GM18907 (cell line): ENCODE measurements around the gene SPTB.

Experiments
- ATAC-seq: cut with Tn5 transposase; IDR thresholded peaks from one replicate; pipeline ENCODE4 v1.9.1; 2021; ENCODE audit warnings: mild to moderate bottlenecking, moderate library complexity; ENCODE audit not compliant: unreplicated experiment

The SPTB gene

DNA sequence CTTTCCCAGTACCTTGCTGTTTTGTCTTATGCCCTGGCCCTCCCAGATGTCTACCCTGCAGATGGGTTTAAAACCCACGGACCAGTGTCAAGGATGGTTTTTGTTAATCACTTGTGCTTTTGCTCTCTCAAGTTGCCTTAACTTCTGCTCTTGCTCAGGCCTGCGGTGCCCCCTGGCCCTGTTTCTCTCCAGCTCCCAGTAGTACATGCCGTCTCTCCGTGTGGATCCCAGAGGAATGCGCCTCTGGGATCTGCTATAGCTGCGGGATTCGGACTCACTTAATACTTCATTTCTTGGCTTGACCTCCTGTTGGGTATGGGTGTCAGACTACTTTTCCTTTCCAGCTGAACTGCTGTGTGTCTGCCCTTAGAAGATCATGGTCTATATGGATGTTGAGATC, 160.9 kb downstream of the SPTB start:
- no peak for ATAC-seq

DNA sequence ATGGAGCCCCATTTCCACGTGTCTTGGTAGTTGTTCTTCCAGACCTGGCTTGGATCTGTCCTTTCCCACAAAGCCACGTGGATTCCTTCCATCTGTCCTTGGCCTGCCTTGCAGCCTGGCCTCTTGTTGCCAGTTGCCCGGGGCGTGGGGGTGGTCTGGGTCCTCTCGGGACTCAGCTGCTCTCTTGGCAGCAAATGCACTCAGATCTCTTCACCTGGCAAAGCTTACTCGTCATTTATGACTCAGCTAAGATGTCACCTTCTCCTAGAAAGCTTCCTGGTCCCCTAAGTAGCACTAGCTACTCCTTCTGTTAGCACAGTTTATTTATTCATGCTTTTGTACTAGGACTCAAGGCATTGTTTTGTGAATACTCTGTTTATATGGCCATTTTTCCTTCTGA, 161.8 kb downstream of the SPTB start:
- ATAC-seq, result no peak

DNA sequence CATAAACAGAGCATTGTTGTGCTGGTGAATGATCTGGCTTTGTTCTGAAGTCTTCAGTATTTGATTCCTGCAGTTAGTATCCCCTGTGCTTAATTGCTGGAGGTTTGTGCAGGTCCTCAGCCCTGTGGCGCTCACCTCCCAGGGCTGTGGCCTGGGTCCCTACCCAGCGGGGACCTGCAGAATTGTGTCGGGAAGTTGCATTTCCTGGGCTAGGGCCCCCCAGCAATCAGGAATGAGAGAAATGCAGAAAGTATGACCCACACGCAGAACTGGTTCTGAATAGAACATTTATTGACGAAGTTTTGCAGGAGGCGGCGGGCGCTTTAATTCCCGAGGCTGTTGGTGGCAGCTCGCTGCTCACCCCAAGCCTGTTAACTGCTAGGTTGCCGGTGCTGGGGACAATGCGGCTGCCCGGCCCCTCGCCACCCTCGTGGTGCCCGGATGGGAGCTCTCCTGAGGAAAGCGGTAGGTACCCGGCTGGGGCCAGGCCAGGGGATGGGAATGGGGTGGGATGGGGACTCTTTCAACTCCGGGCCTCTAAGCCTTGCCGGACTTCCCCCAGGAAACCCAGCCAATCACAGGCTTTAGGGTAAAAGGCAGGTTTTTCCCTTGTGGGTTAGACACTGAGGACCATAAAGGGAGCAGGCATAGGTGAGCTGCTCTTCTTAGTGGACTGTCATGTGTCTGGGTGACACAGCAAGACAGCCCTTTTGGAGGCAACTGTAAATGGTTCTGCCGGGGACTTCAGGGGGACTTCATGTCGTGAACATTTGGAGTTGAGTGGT, 163.9 kb downstream of the SPTB start:
- ATAC-seq, result no peak

DNA sequence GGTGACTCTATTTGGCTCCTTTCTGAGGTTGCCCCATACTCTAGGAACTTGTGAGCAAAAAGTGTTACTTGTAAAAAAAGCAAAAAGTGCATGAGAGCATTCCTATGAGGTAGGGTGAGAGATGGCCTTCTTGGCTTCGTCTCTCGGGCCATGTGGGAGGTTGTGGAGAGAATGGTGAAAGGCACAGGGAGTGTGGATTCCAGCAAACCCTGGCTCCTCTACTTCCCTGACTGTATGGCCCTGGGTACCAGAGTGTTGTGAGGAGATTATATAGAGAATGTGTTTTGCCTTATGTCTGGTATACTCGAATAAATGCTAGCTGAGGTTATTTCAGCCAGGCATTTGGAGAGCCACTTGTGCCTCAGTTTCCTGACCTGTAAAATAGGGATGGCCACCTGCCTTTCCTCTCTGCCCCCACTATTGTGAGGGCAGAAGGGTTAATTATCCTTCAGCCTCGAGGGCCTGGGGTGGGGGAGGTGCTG, 164.5 kb downstream of the SPTB start:
- ATAC-seq, result no peak

GRCh38 chr14:64714432-64715025, 165.2 kb downstream of the SPTB start:
- no peak for ATAC-seq

- ATAC-seq, result no peak
Measured at GRCh38 chr14:64713677-64714076, 166.0 kb downstream of the SPTB start.

- ATAC-seq, result no peak
Measured at GRCh38 chr14:64711039-64711438, 168.7 kb downstream of the SPTB start.

DNA sequence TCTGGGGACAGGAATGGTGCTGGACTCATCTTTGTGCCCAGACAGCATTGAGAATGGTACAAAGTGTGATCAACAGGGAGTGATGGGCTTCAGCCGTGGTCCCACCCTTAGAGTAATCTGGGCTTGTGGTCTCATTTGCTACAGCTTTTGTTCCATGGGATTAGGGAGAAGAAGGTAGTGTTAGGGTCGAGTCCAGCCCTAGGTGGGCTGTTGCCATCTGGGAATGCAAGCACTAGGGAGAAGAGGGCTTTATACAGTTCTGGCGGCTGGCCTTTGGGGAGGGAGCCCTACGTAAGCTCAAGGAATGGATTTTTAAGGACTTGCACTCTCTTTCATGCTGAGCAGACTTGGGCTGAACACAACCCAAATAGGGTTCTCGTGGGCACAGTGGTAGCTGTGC, 170.6 kb downstream of the SPTB start:
- no peak for ATAC-seq

DNA sequence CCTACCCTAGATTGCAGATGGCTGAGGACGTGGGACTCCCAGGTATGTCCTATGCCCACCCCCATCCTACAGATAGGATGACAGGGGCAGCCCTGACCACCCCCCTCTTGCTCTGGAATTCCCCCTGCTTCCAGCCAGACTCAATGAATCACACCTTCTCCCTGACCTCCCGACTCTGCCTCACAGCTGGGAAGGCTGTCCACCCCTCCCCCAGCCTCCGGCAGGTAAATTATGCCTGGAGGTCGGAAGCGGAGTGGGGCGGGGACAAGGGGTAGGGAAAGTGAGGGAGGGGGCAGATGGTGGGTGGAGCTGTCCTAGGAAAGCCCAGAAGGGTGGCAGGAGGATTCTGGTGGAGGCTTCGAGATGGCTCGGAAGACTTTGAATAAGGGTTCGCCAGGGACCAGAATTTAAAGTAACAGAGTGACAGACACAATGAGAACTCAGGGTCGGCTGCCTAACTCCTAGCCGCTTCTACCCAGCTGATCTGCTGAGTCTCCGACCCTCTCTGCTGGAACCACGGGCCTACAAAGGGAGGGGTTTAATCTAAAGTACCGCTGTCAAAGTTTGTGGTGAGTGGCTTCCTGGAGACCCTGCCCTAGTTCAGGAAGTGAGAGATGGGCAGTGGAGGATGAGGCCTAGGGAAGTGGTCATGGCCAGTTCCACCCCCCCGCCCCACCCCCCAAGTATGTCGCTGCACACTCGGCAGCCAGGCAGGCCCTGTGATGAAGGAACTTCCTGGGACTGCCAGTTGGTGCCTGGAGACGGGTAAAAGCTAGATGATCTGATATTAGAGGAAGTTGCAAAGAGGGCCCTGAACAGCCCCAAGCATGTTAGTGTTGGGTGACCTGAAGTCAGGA, 171.3 kb downstream of the SPTB start:
- no peak for ATAC-seq

- no peak for ATAC-seq
Measured at GRCh38 chr14:64707661-64708060, 172.0 kb downstream of the SPTB start.

DNA sequence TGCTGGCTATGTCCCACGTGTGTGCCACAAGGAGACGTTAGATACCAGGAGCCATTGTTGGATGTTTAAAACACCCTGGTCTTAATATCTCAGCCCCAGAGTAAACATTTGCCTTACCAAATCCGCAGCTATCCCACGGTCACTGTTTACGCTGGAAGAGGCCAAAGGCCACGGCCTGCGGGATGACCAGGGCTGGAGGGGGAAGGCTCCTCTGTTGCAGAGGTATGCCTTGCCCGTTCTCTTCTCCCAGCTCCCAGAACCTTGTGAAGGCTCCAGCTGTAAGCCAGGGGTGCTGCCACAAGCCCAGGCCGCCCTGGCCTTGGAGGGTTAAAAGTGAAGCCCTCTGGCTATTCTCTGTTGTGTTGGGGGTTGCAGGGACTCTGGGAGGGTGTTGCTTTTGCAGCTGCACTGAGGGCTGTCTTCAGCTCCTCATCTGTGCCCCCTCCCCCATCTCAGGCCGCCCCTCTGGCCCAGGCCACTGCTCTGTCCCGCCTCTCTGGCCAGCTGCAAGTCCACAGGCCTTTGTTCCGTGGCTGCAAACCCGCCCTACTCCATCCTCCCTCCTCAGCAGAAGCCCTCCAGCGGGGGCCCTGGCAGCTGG, 173.0 kb downstream of the SPTB start:
- ATAC-seq, result no peak

- no peak for ATAC-seq
Measured at GRCh38 chr14:64706119-64706592, 173.6 kb downstream of the SPTB start.

DNA sequence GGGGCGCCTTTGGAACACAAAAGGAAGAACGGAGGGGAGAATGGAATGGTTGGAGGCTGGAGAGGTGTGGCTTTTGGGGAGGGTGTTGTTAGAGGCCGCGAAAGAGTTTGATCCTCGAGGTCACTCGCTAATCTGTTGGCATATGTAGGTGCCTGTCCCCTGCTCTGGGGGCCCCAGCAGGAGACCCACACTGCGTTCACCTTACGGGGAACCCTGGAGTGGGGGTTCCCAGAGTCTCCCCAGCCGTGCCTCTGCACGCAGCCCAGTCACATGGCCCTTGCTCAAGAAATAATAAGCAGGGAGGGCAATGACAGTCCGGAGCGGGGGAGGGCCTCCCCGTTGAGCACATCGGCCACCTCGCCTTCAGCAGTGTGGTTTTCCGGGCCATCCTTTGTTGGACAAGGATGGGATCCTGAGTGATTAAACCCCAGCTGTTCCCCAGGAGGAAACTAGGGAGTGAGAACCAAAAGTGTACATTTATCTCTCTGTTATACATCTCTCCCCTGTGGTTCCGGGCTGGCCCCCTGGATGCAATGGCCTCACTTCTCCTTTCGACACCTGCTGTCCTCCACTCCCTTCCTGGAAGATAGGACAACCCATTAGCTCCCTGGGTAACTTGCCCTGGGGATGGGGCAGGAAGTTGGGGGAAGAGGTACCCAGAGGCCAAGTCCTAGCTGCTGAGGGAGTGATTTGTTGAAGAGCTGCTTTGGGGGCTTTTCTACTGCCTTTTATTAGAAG, 174.2 kb downstream of the SPTB start:
- no peak for ATAC-seq

GRCh38 chr14:64704743-64705380, 174.8 kb downstream of the SPTB start:
- no peak for ATAC-seq

DNA sequence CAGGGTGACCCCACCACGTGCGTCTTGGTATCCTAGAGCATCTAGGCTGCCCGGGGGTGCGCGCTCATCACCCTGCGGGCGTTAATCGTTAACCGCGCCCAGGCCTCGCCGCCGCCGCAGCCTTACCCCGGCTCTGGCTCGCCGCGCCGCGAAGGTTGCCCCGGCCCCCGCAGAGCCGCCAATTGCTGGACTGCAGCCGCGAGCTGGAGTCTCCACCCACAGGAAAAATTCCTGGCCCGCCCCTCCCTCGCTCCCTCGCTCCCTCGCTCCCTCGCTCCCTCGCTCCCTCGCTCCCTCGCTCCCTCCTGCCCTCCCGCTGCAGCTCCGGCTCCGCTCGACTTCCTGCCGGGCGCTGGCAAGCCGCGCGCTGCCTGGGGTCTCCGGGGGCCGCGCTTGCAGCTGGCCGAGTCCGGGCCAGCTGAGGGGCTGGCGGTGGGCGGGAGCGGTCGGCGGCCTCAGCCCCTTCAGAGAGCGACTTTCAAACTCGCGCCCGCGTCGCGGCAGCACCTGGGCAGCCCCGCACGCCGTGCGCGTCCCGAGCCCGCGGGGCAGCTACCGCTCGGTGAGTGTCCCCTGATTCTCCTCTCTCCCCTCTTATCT, 175.5 kb downstream of the SPTB start, which contains the start of gene PLEKHG3:
Gene PLEKHG3, plus strand, starts transcription at position 282 of the 600 bp plus-strand sequence. CDS start 23,208 bp downstream, outside the sequence.
- no peak for ATAC-seq

- ATAC-seq, result no peak
Measured at GRCh38 chr14:64703395-64704142, 176.1 kb downstream of the SPTB start.

- no peak for ATAC-seq
Measured at GRCh38 chr14:64702493-64703394, 177.0 kb downstream of the SPTB start.

DNA sequence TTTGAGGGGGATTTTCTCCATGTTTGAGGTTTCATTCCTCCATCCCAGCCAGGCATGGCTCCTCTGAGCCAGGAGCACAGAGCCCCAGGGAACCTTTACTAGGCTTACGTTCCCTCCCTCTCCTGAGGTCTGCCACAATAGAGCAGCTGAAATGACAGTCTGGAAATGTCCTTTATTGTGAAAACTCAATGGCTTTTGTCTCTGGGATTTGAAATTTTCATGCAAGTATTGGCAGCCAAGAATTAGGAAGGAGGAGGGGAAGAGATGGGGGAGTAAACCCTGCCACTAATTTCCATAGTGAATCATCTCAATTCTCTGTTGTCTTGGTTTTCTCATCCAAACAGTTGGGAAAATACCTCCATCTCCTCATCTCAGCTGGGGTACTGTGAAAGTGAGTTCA, 178.0 kb downstream of the SPTB start:
- ATAC-seq, result no peak
